Prostate gland (tissue), 2 donors: ENCODE measurements around the gene ZNF213. TPM values are rescaled to one million over a fixed set of nuclear protein-coding genes. Genes with fewer than 3 reads are reported as not detected.
"Not testable (repeated sequence)": the region's sequence is repeated elsewhere in the genome, so short reads cannot be mapped to it uniquely, and the experiment has no call there.

Experiments used
- DNase-seq: peaks from one replicate; pipeline ENCODE4 v3.0.0-alpha.2; 2019; ENCODE audit warnings: low spot score
- H3K27ac ChIP-seq, 2 donors: fragments of 200-600 bp; sonication (generic); 2 replicates each; pipeline ENCODE4 v1.5.1; 2017 to 2019
- H3K27me3 ChIP-seq: fragments of 200-600 bp; sonication (generic); replicated peaks from 2 replicates; pipeline ENCODE4 v1.5.1; 2019; ENCODE audit not compliant: insufficient read depth
- H3K36me3 ChIP-seq, 2 donors: fragments of 200-600 bp; sonication (generic); 1 replicate in 1 of 2; 2 replicates in 1 of 2; pipeline versions ENCODE4 v1.5.1 to v1.8.1; 2017 to 2019
- H3K4me1 ChIP-seq: fragments of 200-600 bp; sonication (generic); replicated peaks from 2 replicates; pipeline ENCODE4 v1.5.1; 2019
- H3K4me3 ChIP-seq, 2 donors: fragments of 200-600 bp; sonication (generic); 2 replicates each; pipeline ENCODE4 v1.5.1; 2017 to 2019
- H3K9me3 ChIP-seq: fragments of 200-600 bp; sonication (generic); 2 replicates; pipeline ENCODE4 v1.5.1; 2017
- CTCF ChIP-seq, 4 experiments: fragments of 200-600 bp in 2 of 4; fragments of 450-650 bp in 2 of 4; sonication (generic) in 2 of 4; IDR thresholded peaks; 1 replicate in 3 of 4; 2 replicates in 1 of 4; pipeline ENCODE4 v1.5.1; 2016 to 2019; ENCODE audit warnings: antibody characterized with exemption in 4 of 4, mild to moderate bottlenecking in 2 of 4, moderate library complexity in 2 of 4
- POLR2A ChIP-seq: fragments of 450-650 bp; IDR thresholded peaks from one replicate; pipeline ENCODE4 v1.6.1; 2016; ENCODE audit warnings: antibody characterized with exemption, mild to moderate bottlenecking
- POLR2AphosphoS5 ChIP-seq: sonication (generic); formaldehyde crosslinking; IDR thresholded peaks from one replicate; pipeline ENCODE4 v1.6.1; 2017; ENCODE audit warnings: antibody characterized with exemption
- WGBS: methylation state at CpG from one replicate; pipeline ENCODE4 v1.1.5; 2018; 5-methylcytosine and 5-hydroxymethylcytosine counted together
- intact Hi-C: fragments of 100-400 bp; cut with DNase I; formaldehyde crosslinking; loops from one replicate; pipeline ENCODE4 v1.14.2; 2022
- total RNA-seq, 2 donors: library from RNA; depleted of rRNA; stranded (reverse); fragments of >200 nt; gene quantifications; one replicate each; pipeline ENCODE4 v1.1.0, GENCODE V29; 2016

ZNF213 gene
- total RNA-seq, 2 donors from 2014 or later, result 18.4 to 28.1 TPM

GRCh38 chr16:3175157-3176093, 40.6 kb downstream of the ZNF213 start:
- 11% methylated on average over 37 of the region's 39 CpGs for WGBS
- no peaks in the 10 kb centered on the region for H3K36me3 ChIP-seq
- no peak overlapping the region for H3K4me3 ChIP-seq
- H3K27me3 ChIP-seq, result peaks cover 32% of the 10 kb centered on the region
- intact Hi-C loops, result no loop called here
- no peaks in the 10 kb centered on the region for H3K9me3 ChIP-seq
- no peak for DNase-seq
- no peak overlapping the region for H3K27ac ChIP-seq
- no peak for TF ChIP-seq POLR2A
- TF ChIP-seq CTCF (IDR thresholded peaks at IDR 0.05), result no peak
- H3K4me1 ChIP-seq, result peaks cover 2% of the 10 kb centered on the region

GRCh38 chr16:3179651-3180050, 44.8 kb downstream of the ZNF213 start:
- Histone ChIP-seq H3K4me3 (no peak overlapping the region), H3K27ac (no peak overlapping the region), H3K9me3 (no peaks in the 10 kb centered on the region), H3K4me1 (peaks cover 3% of the 10 kb centered on the region), H3K36me3 (no peaks in the 10 kb centered on the region), H3K27me3 (peaks cover 39% of the 10 kb centered on the region)
- WGBS, result 72% methylated on average over 8 of the region's 8 CpGs
- intact Hi-C loops, result no loop called here
- DNase-seq, result no peak
- TF ChIP-seq POLR2A (no peak), CTCF (IDR thresholded peaks at IDR 0.05) (no peak), POLR2AphosphoS5 (no peak)

GRCh38 chr16:3180445-3180878, 45.6 kb downstream of the ZNF213 start:
- no peak overlapping the region for H3K27ac ChIP-seq
- WGBS, result 25% methylated on average over 21 of the region's 21 CpGs
- H3K9me3 ChIP-seq, result no peaks in the 10 kb centered on the region
- H3K27me3 ChIP-seq, result peaks cover 31% of the 10 kb centered on the region
- TF ChIP-seq POLR2AphosphoS5 (no peak), CTCF (IDR thresholded peaks at IDR 0.05) (no peak), POLR2A (no peak)
- DNase-seq, result no peak
- intact Hi-C loops, result no loop called here
- H3K4me1 ChIP-seq, result peaks cover 3% of the 10 kb centered on the region
- H3K36me3 ChIP-seq, result no peaks in the 10 kb centered on the region
- no peak overlapping the region for H3K4me3 ChIP-seq

GRCh38 chr16:3182293-3182607, 47.4 kb downstream of the ZNF213 start:
- H3K9me3 ChIP-seq, H3K27ac ChIP-seq, DNase-seq, intact Hi-C loops, H3K4me1 ChIP-seq, H3K36me3 ChIP-seq: not testable (repeated sequence)
- H3K27me3 ChIP-seq, result peaks cover 32% of the 10 kb centered on the region
- peak overlapping the region in 1 of 2 donors; percentile 2 for H3K4me3 ChIP-seq
- 31% methylated on average over 8 of the region's 8 CpGs for WGBS

GRCh38 chr16:3182608-3183444, 48.0 kb downstream of the ZNF213 start:
- TF ChIP-seq POLR2AphosphoS5, result no peak
- TF ChIP-seq CTCF (IDR thresholded peaks at IDR 0.05), result peak in 1 of 4 experiments; percentile 5
- no peak for TF ChIP-seq POLR2A
- no peak overlapping the region for H3K27ac ChIP-seq
- no peaks in the 10 kb centered on the region for H3K9me3 ChIP-seq
- no peaks in the 10 kb centered on the region for H3K36me3 ChIP-seq
- peaks cover 3% of the 10 kb centered on the region for H3K4me1 ChIP-seq
- peak overlapping the region in 1 of 2 donors; percentile 2 for H3K4me3 ChIP-seq
- DNase-seq, result no peak
- under 1% methylated on average over 58 of the region's 72 CpGs for WGBS
- intact Hi-C loops, result no loop called here
- H3K27me3 ChIP-seq, result peaks cover 33% of the 10 kb centered on the region
